Colon (tissue), 2 donors: ENCODE data around the gene THG1L.

Experiments
- FAIRE-seq: peaks from 2 replicates; lab custom pipeline; 2012; peaks lifted over from hg19 to GRCh38; lab: Jason Lieb, UNC
- donor health status: control.
- donor health status: control.

The THG1L gene

GRCh38 chr5:157761690-157762621, 30.7 kb downstream of the THG1L start:
- FAIRE-seq, result no peak

DNA sequence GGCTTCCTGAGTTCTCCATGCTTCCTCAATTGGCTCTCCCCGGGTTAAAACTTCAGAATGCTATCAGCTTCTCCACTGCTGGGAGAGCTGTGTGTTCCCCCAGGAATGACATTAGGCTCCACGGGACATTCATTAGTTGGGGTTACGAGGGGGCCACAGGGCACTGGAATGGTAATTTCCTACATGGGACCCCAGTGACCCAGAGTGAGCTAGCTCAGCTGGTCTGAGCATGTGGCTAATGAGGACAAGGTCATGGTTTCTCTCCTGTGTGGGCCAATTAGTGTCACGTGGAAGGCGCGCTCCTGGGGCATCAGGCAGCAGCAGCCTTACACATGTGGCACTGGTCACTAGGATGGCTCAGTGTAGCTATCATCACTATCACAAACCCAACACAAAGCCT, 33.3 kb downstream of the THG1L start:
- no peak for FAIRE-seq

- FAIRE-seq, result no peak
Observed at GRCh38 chr5:157766442-157766841, 35.2 kb downstream of the THG1L start.

DNA sequence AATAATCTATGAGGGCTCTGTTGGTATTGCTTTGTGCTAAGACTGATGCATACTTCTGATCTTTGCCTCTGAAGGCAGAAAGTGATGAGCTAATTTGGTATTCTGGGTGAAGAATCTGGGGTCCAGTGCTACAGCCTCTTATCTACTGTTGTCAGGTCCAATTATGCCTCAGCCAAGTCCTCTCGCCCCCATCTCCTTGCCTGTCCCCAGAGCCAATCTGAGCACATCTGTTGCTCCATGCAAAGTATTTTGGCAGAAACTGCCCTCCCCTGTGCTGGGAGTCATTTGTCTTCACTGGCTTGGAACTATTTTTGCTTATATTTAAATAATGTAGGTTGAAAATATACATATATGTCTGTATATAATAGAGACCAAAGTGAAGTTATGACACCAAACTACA, 35.7 kb downstream of the THG1L start:
- FAIRE-seq, result no peak

GRCh38 chr5:157767689-157768088, 36.5 kb downstream of the THG1L start:
- no peak for FAIRE-seq

DNA sequence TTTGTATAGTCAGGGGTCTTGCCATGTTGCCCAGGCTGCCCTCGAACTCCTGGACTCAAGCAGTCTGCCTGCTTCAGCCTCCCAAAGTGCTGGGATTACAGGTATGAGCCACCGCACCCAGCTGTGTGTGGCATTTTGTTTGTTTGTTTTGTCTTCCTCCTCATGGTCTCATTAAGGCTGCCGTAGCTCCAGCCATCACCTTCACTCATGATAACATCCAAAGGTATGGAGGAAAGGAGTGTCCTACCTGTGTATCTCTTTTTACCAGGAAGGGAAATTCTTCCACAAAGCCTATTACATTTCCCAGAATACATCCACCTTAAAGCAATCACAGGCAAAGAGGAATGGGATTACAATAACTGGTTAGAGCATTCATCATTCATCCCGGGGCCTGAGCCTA, 39.4 kb downstream of the THG1L start:
- FAIRE-seq, result no peak

DNA sequence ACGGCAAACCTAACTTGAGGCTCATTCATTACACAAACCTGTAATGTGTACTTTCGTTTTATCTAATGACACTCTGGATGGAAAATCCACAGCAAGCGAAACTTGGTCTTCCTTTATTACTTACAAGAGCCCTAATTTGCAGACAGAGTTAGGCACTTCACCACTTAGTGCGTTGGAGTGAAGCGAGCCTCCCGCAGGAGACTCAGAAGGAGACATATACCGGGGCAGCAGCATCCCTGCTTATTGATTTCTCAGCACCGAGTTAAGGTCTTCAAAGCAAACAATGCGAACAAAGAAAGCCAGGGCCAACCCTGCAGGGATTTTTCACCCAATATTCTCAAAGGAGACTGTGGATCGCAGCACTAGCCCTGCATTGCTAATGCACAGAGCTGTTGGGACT, 40.9 kb downstream of the THG1L start:
- no peak for FAIRE-seq

- FAIRE-seq, result no peak
Observed at GRCh38 chr5:157778121-157778805, 47.0 kb downstream of the THG1L start.

DNA sequence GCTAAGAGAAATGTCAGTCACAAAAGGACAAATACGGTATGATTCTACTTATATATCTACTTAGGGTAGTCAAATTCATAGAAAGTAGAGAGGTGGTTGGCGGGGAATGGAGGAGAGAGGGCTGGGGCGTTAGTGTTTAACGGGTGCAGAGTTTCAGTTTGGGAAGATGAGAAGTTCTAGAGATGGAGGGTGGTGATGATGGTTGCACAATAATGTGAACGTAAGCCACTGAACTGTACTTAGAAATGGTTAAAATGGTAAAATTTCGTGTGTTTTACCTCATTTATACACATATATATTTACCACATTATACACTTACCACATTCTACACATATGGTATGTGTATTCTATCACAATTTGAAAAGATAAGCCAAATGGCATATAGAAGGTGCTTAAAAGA, 48.0 kb downstream of the THG1L start:
- FAIRE-seq, result no peak

- FAIRE-seq, result no peak
Observed at GRCh38 chr5:157785801-157786200, 54.6 kb downstream of the THG1L start.
